ENCODE data around the gene PRDM16. TPM values are rescaled to one million over a fixed set of nuclear protein-coding genes. Genes with fewer than 3 reads are reported as not detected.
A peak's percentile ranks its signal among the peaks of the same experiment; 100 is the strongest.

Gene PRDM16
- total and polyA plus RNA-seq, 2 of the 13 experiments (the other 11 are each of a cell fraction or from before 2014, with no cell fraction given): 0.15 to 0.81 TPM

- no peak for TF ChIP-seq FOXP1 (IDR thresholded peaks at IDR 0.05)
- peak; percentile 30; the same call in 1 of the 2 replicates for TF ChIP-seq FOXP1 (CRISPR knock-in tag; IDR thresholded peaks at IDR 0.05)
- TF ChIP-seq, protein P1, sequence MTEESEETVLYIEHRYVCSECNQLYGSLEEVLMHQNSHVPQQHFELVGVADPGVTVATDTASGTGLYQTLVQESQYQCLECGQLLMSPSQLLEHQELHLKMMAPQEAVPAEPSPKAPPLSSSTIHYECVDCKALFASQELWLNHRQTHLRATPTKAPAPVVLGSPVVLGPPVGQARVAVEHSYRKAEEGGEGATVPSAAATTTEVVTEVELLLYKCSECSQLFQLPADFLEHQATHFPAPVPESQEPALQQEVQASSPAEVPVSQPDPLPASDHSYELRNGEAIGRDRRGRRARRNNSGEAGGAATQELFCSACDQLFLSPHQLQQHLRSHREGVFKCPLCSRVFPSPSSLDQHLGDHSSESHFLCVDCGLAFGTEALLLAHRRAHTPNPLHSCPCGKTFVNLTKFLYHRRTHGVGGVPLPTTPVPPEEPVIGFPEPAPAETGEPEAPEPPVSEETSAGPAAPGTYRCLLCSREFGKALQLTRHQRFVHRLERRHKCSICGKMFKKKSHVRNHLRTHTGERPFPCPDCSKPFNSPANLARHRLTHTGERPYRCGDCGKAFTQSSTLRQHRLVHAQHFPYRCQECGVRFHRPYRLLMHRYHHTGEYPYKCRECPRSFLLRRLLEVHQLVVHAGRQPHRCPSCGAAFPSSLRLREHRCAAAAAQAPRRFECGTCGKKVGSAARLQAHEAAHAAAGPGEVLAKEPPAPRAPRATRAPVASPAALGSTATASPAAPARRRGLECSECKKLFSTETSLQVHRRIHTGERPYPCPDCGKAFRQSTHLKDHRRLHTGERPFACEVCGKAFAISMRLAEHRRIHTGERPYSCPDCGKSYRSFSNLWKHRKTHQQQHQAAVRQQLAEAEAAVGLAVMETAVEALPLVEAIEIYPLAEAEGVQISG (CRISPR knock-in tag; IDR thresholded peaks at IDR 0.05): no peak; the same call in 1 of the 2 replicates
- no peak for TF ChIP-seq ZBTB40 (IDR thresholded peaks at IDR 0.05)
- peak; percentile 78 for TF ChIP-seq ZBTB40 (CRISPR knock-in tag; IDR thresholded peaks at IDR 0.05)
- no peak for TF ChIP-seq TRAFD1 (CRISPR knock-in tag; IDR thresholded peaks at IDR 0.05; ENCODE audit: borderline replicate concordance)
- TF ChIP-seq ZNF883 (CRISPR knock-in tag; IDR thresholded peaks at IDR 0.05; ENCODE audit: not compliant biosample characterization): no peak
- TF ChIP-seq ZNF691 (CRISPR knock-in tag; IDR thresholded peaks at IDR 0.05; ENCODE audit: borderline replicate concordance, low read depth): no peak
- no peak for TF ChIP-seq ZNF12 (CRISPR knock-in tag; IDR thresholded peaks at IDR 0.05)
- TF ChIP-seq ZFAT (CRISPR knock-in tag; conservative IDR thresholded peaks at IDR 0.05): no peak
- no peak for TF ChIP-seq CBX5 (CRISPR knock-in tag; IDR thresholded peaks at IDR 0.05; ENCODE audit: borderline replicate concordance)
- TF ChIP-seq FOXK2 (IDR thresholded peaks at IDR 0.05): no peak
- peak; percentile 28; the same call in 1 of the 2 replicates for TF ChIP-seq ZBTB7B (CRISPR knock-in tag; IDR thresholded peaks at IDR 0.05)
- TF ChIP-seq SNAPC5 (CRISPR knock-in tag; IDR thresholded peaks at IDR 0.05; ENCODE audit: borderline replicate concordance): no peak
These were observed 287.2 kb downstream of the PRDM16 start (continued) for GRCh38 chr1:3355894-3356826.
